ENCODE results near the gene RPEL1. TPM values are rescaled to one million over a fixed set of nuclear protein-coding genes. Genes with fewer than 3 reads are reported as not detected.
"Not testable (repeated sequence)": the region's sequence is repeated elsewhere in the genome, so short reads cannot be mapped to it uniquely, and the experiment has no call there.

RPEL1 gene
- total and polyA plus RNA-seq, 5 experiments from 2014 or later: not detected

DNA sequence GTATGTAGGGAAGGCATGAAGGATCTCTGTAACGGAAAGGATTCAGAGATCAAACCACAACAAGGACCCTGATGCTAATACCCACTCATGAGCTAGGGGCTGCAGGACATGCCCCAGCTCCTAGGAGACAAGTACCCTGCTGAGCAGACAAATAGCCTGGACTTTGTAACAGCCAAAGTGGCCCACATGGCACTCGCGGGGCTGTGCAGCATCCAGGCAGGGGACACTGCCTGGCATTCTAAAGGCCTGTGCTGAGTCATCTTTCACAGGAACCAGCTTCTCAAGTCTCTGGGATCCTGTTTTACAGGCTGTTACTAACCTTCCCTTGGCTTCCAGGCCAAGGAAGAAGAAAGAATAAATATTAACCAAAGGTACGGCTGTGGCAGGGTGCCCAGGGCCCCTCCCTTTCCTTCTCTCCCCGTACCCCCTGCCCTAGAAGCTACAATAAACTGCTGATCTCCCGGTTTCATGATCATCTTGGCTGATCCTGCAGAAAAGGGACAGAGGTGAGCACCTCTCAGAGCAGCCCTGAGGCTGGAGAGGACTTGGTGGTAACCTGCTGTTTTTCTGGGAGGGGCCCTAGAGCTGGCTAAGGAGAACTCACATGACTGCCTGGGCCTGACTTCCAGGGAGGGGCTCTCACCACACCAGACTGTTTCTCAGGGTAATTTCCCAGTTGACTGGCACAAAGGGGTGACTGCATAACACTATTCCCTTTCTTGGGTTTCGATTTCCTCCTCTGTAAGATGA lies 4.2 kb upstream of the RPEL1 start:
- H3K9me3 Mint-ChIP-seq: no peaks in the 10 kb centered on the region
- POLR2A ChIA-PET: no interaction called here
- H3K36me3 Mint-ChIP-seq: no peaks in the 10 kb centered on the region
- peaks cover 0 to 7% (median 0%) of the 10 kb centered on the region in 5 donors for H3K27me3 Mint-ChIP-seq
- no peak for DNase-seq
- H3K4me3 Mint-ChIP-seq: peak overlapping the region in 1 of 10 donors; percentile 32
- H3K4me1 Mint-ChIP-seq: peaks cover 2 to 16% (median 7%) of the 10 kb centered on the region in 4 donors
- peak overlapping the region in 1 of 10 donors; percentile 60 for H3K27ac Mint-ChIP-seq
- no peak for ATAC-seq

DNA sequence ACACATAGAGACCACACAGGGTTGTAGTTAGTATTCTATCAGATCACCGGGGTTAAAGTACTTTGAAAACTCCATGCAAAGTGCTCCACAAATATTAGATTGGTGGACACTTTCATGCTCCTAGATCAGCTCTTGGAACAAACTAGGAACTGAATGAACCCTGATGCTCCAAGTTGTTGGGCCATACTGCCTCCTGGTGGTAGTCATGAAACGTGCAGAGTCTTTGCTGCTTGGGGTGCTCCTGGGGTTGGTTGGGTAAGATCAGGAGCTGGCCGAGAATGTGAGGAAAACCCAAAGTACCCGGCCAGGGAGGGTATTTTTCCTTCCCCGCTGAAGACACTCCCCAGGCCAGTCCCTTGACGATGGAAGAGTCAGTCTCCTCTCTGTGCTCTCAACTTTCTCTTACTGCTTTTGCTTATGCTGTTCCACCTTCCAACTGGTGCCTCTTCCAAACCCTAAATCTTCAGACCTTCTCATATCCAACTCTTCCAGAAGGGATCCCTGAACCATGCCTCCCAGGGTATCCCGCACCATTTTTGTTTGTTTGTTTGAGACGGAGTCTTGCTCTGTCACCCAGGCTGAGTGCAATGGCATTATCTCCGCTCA lies 918 bp upstream of the RPEL1 start:
- H3K27me3 Mint-ChIP-seq: peaks cover 0 to 9% (median 0%) of the 10 kb centered on the region in 5 donors
- DNase-seq (peak; percentile 33 to 79 (median 58)), ATAC-seq (peak in 1 of 2 donors; percentile 82)
- POLR2A ChIA-PET: interaction anchor here (1.1 kb wide), 2 partner anchors 175 to 327 kb away, joined by 3 to 6 read pairs; partner anchors contain the start of gene CNNM2
- no peaks in the 10 kb centered on the region for H3K9me3 Mint-ChIP-seq
- no peak overlapping the region for H3K4me3 Mint-ChIP-seq
- H3K27ac Mint-ChIP-seq: peak overlapping the region in 1 of 10 donors; percentile 48
- H3K4me1 Mint-ChIP-seq: peaks cover 2 to 11% (median 7%) of the 10 kb centered on the region in 4 donors
- no peaks in the 10 kb centered on the region for H3K36me3 Mint-ChIP-seq

DNA sequence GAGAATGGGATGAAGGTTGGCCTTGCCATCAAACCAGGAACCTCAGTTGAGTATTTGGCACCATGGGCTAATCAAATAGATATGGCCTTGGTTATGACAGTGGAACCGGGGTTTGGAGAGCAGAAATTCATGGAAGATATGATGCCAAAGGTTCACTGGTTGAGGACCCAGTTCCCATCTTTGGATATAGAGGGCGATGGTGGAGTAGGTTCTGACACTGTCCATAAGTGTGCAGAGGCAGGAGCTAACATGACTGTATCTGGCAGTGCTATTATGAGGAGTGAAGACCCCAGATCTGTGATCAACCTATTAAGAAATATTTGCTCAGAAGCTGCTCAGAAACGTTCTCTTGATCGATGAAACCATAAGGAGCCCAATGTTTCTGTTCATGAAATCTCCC lies 637 bp downstream of the RPEL1 start:
- H3K4me1 Mint-ChIP-seq: peaks cover 0 to 5% (median 1%) of the 10 kb centered on the region in 4 donors
- H3K9me3 Mint-ChIP-seq: peaks cover 0 to 3% (median 0%) of the 10 kb centered on the region in 9 donors
- H3K27ac Mint-ChIP-seq: no peak overlapping the region
- POLR2A ChIA-PET: no interaction called here
- peaks cover 0 to 9% (median 0%) of the 10 kb centered on the region in 5 donors for H3K27me3 Mint-ChIP-seq
- ATAC-seq: no peak
- no peak for DNase-seq
- H3K36me3 Mint-ChIP-seq: no peaks in the 10 kb centered on the region
- no peak overlapping the region for H3K4me3 Mint-ChIP-seq

DNA sequence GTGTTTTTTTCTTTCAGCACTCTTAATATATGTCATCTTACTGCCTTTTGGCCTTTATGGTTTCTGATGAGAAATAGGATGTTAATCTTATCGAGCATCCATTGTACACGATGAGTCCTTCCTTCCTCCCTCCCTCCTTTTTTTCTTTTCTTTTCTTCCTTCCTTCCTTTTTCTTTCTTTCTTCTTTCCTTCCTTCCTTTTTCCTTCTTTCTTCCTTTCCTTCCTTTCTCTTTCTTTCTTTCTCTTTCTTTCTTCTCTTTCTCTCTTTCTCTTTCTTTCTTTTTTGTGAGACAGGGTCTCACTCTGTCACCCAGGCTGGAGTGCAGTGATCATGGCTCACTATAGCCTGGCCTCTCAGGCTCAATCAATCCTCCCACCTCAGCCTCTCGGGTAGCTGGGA lies 8.4 kb downstream of the RPEL1 start:
- DNase-seq (no peak), ATAC-seq (no peak)
- peaks cover 0 to 3% (median under 1%) of the 10 kb centered on the region in 4 donors for H3K4me1 Mint-ChIP-seq
- no peak overlapping the region for H3K27ac Mint-ChIP-seq
- peaks cover 0 to 5% (median 0%) of the 10 kb centered on the region in 3 donors for H3K36me3 Mint-ChIP-seq
- no peak overlapping the region for H3K4me3 Mint-ChIP-seq
- H3K27me3 Mint-ChIP-seq: peaks cover 0 to 8% (median 4%) of the 10 kb centered on the region in 5 donors
- POLR2A ChIA-PET: no interaction called here
- peaks cover 0 to 5% (median 2%) of the 10 kb centered on the region in 9 donors for H3K9me3 Mint-ChIP-seq

DNA sequence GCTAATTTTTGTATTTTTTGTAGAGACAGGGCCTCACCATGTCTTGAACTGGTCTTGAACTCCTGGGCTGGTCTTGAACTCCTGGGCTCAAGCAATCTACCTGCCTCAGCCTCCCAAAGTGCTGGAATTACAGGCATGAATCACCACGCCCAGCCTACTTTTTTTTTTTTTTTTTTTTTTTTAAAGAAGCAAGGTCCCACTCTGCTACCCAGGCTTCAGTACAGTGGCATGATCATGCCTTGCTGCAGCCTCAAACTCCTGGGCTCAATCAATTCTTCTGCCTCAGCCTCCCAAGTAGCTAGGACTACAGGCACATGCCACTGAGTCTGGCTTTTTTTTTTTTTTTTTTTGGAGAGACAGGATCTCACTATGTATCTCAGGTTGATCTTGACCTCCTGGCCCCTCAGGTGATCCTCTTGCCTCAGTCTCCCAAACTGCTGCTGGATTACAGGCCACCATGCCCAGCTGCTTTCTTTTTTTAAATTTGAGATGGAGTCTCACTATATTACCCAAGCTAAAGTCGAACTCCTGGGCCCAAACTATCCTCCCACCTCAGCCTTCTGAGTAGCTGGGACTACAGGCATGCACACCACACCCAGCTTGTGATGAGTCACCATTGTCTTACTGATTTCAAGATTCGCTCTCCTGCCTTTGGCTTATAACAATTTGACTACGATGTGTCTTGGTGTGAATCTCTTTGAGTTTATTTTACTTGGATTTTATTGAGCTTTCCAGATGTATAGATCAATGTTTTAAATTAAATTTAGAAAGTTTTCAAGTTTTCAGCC lies 9.0 kb downstream of the RPEL1 start:
- ATAC-seq (no peak), DNase-seq (no peak)
- H3K4me1 Mint-ChIP-seq: peaks cover 0 to 3% (median 1%) of the 10 kb centered on the region in 4 donors
- H3K9me3 Mint-ChIP-seq: peaks cover 0 to 9% (median 3%) of the 10 kb centered on the region in 9 donors
- peaks cover 0 to 12% (median 5%) of the 10 kb centered on the region in 5 donors for H3K27me3 Mint-ChIP-seq
- H3K27ac Mint-ChIP-seq: no peak overlapping the region
- no peak overlapping the region for H3K4me3 Mint-ChIP-seq
- peaks cover 0 to 8% (median 0%) of the 10 kb centered on the region in 3 donors for H3K36me3 Mint-ChIP-seq
- POLR2A ChIA-PET: interaction anchor here (0.7 kb wide), 1 partner anchor 420 kb away, joined by 6 read pairs; no protein-coding TSS in a partner anchor

DNA sequence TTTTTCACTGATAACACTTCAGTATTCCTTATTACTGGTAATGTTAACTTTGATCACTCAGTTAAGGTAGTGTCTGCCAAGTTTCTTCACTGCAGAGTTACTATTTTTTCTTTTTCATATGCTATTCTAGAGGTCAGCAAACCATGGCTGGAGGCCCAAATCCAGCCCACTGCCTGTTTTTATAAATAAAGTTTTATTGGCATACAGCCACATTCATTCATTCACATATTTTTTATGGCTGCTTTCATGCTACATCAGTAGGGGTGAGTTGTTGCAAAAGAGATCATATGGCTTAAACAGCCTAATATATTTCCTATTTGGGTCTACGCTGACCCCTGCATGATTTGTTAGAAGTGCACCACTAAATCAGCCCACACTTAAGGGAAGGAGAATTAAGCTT lies 10.9 kb downstream of the RPEL1 start:
- ATAC-seq: no peak
- POLR2A ChIA-PET: no interaction called here
- H3K4me3 Mint-ChIP-seq: no peak overlapping the region

DNA sequence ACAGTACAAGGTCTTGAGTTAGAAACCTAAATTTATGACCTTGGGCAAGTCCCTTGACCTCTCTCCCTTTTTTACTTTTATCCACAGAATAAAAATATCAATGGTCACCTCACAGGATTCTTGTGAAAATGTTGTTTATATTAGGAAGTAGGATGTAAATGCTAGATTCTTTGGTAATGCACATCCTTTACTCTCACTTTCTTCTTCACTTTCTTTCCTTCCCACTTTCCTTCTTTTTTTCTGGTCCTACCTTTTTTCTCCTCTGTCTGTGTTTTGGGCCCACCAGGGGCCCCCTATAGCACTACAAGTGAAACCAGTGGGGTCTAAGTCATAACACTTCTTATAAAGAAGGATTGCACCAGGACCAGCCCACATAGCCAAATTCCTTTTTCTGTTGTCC lies 12.1 kb downstream of the RPEL1 start:
- POLR2A ChIA-PET: no interaction called here
- peaks cover 0 to 8% (median 0%) of the 10 kb centered on the region in 3 donors for H3K36me3 Mint-ChIP-seq
- no peak overlapping the region for H3K27ac Mint-ChIP-seq
- DNase-seq (no peak), ATAC-seq (no peak)
- peaks cover 0 to 3% (median 0%) of the 10 kb centered on the region in 4 donors for H3K4me1 Mint-ChIP-seq
- peaks cover 0 to 19% (median 8%) of the 10 kb centered on the region in 9 donors for H3K9me3 Mint-ChIP-seq
- H3K27me3 Mint-ChIP-seq: peaks cover 7 to 42% (median 16%) of the 10 kb centered on the region in 5 donors
- H3K4me3 Mint-ChIP-seq: no peak overlapping the region

More for the DNA sequence above, 10.9 kb downstream of the RPEL1 start:
- no peak for DNase-seq
- Mint-ChIP-seq H3K4me1 (peaks cover 0 to 3% (median 0%) of the 10 kb centered on the region in 4 donors), H3K27ac (no peak overlapping the region), H3K9me3 (peaks cover 0 to 19% (median 8%) of the 10 kb centered on the region in 9 donors), H3K27me3 (peaks cover 7 to 30% (median 8%) of the 10 kb centered on the region in 5 donors), H3K36me3 (peaks cover 0 to 8% (median 0%) of the 10 kb centered on the region in 3 donors)

DNA sequence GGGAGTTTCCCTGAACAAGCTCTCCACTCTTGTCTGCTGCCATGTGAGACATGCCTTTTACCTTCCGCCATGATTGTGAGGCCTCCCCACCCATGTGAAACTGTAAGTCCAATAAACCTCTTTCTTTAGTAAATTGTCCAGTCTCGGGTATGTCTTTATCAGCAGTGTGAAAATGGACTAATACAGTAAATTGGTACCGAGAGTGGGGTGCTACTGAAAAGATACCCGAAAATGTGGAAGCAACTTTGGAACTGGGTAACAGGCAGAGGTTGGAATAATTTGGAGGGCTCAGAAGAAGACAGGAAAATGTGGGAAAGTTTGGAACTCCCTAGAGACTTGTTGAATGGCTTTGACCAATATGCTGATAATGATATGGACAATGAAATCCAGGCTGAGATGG lies 13.2 kb downstream of the RPEL1 start:
- Mint-ChIP-seq H3K9me3 (peaks cover 0 to 19% (median 9%) of the 10 kb centered on the region in 9 donors), H3K27me3 (peaks cover 13 to 53% (median 27%) of the 10 kb centered on the region in 5 donors)
- H3K36me3 Mint-ChIP-seq, DNase-seq, H3K27ac Mint-ChIP-seq, H3K4me3 Mint-ChIP-seq, H3K4me1 Mint-ChIP-seq, POLR2A ChIA-PET, ATAC-seq: not testable (repeated sequence)

DNA sequence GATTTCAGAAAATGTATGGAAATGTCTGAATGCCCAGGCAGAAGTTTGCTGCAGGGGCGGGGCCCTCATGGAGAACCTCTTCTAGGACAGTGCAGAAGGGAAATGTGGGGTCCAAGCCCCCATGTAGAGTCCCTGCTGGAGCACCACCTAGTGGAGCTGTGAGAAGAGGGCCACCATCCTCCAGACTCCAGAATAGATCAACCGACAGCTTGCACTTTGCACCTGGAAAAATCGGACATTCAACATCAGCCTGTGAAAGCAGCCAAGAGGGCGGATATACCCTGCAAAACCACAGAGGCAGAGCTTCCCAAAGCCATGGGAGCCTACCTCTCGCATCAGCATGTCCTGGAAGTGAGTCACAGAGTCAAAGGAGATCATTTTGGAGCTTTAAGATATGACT lies 14.3 kb downstream of the RPEL1 start:
- POLR2A ChIA-PET: no interaction called here
- Mint-ChIP-seq H3K4me3 (no peak overlapping the region), H3K27ac (no peak overlapping the region), H3K4me1 (peaks cover 0 to 3% (median 0%) of the 10 kb centered on the region in 4 donors), H3K36me3 (peaks cover 0 to 8% (median 0%) of the 10 kb centered on the region in 3 donors), H3K9me3 (peaks cover 0 to 19% (median 9%) of the 10 kb centered on the region in 9 donors), H3K27me3 (peaks cover 13 to 61% (median 24%) of the 10 kb centered on the region in 5 donors)
- no peak for DNase-seq
- no peak for ATAC-seq

DNA sequence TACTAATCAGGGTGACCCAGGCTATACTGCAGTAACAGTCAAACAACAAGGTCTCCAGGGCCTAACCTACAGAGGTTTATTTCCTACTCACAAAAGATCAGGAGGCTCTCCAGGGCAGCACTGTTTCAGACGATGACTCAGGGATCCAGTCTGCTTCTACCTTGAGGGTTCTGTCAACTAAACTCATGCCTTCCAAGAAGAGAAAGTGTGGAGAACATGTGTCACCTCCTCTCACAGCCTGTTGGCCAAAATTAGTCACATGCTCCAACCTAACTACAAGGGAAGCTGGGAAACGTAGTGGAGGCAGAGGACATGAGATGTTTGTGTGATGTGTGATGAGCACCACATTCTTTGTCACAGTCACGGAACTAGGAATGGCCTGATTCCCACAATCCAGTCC lies 16.5 kb downstream of the RPEL1 start:
- POLR2A ChIA-PET: no interaction called here
- DNase-seq (no peak), ATAC-seq (no peak)
- Mint-ChIP-seq H3K4me3 (no peak overlapping the region), H3K36me3 (peaks cover 0 to 17% (median 0%) of the 10 kb centered on the region in 3 donors), H3K27me3 (peaks cover 19 to 79% (median 33%) of the 10 kb centered on the region in 5 donors), H3K9me3 (peaks cover 0 to 19% (median 9%) of the 10 kb centered on the region in 9 donors), H3K27ac (no peak overlapping the region), H3K4me1 (peaks cover 0 to 3% (median 0%) of the 10 kb centered on the region in 4 donors)

DNA sequence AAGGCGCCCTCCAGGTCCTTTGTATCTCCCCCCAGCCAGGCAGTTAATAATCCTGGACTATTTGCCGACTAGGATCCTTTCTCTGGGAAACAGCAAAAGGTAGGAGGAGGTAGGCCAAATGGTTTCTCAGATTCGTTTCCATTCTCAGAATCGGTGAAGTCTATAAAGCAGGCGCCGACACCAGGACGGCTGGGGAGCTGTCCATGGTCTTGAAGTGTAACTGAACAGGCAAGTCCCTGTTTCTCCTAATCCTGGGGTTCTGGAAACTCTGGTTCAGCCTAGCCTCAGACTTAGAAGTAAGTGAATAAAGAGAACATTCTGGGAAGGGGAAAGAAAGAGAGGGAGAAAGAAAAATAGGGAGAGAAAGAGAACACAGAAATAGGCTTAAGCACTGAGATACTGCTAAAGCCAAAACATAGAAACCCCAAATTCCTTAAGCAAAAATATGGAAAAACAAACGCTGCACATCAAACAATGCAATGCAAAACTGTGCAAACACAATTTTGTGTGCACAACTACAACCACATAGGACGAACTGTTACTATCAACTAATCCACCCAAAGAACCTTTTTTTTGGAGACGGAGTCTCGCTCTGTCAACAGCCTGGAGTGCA lies 20.1 kb downstream of the RPEL1 start:
- Mint-ChIP-seq H3K4me1 (peaks cover 0 to 2% (median 0%) of the 10 kb centered on the region in 4 donors), H3K27me3 (peaks cover 22 to 63% (median 39%) of the 10 kb centered on the region in 5 donors), H3K36me3 (peaks cover 0 to 9% (median 0%) of the 10 kb centered on the region in 3 donors), H3K27ac (no peak overlapping the region), H3K4me3 (no peak overlapping the region), H3K9me3 (peaks cover 0 to 9% (median 2%) of the 10 kb centered on the region in 9 donors)
- DNase-seq: peak in 8 of 10 donors; percentile 7 to 67 (median 21)
- no peak for ATAC-seq
- POLR2A ChIA-PET: interaction anchor here (0.6 kb wide), 1 partner anchor 13 kb away, joined by 3 read pairs; no protein-coding TSS in a partner anchor

DNA sequence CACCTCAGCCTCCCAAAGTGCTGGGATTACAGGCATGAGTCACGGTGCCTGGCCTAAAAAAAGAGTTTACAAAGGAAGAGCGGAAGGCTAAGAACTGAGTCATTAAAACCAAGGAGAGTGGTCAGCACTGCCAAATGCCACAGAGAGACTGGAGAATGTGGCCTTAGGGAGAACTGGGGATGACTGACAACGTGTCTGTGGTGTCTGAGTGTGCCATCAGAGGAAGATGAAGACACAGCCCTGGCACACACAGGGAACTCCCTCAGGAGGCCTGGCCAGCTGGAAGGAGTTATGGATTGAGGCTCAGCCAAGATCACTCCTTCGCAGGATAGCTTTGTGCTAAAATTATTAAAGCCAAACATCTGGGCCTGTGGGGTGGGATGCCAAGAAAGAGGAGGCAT lies 27.4 kb downstream of the RPEL1 start:
- Mint-ChIP-seq H3K27me3 (peaks cover 26 to 68% (median 35%) of the 10 kb centered on the region in 5 donors), H3K4me3 (no peak overlapping the region), H3K9me3 (no peaks in the 10 kb centered on the region), H3K27ac (no peak overlapping the region), H3K4me1 (peaks cover 3 to 6% (median 4%) of the 10 kb centered on the region in 4 donors), H3K36me3 (no peaks in the 10 kb centered on the region)
- ATAC-seq (no peak), DNase-seq (no peak)
- POLR2A ChIA-PET: no interaction called here
